Stimulated activated naive CD8-positive, alpha-beta T cell treated with anti-CD3 and anti-CD28 coated beads, Interleukin-15, Interleukin-2, amounts not matched to agents 100 ng/mL and 50 ng/mL, for 24 hours (primary cell): ENCODE data around the gene KNTC1.
"Not testable (repeated sequence)": the region's sequence is repeated elsewhere in the genome, so short reads cannot be mapped to it uniquely, and the experiment has no call there.

Experiments
- H3K27ac Mint-ChIP-seq: one replicate; pipeline ENCODE4 v1.8.0; 2021; ENCODE audit warnings: mild to moderate bottlenecking, mixed read lengths
- H3K27me3 Mint-ChIP-seq: one replicate; pipeline ENCODE4 v1.8.0; 2021; ENCODE audit warnings: mixed read lengths
- H3K36me3 Mint-ChIP-seq: one replicate; pipeline ENCODE4 v1.8.0; 2021; ENCODE audit warnings: low read depth, mixed read lengths
- H3K4me1 Mint-ChIP-seq: one replicate; pipeline ENCODE4 v1.8.0; 2021; ENCODE audit warnings: low read depth, mixed read lengths
- H3K4me3 Mint-ChIP-seq: one replicate; pipeline ENCODE4 v1.8.0; 2021; ENCODE audit warnings: mild to moderate bottlenecking, mixed read lengths
- H3K9me3 Mint-ChIP-seq: one replicate; pipeline ENCODE4 v1.8.0; 2021; ENCODE audit warnings: mixed read lengths

The KNTC1 gene

DNA sequence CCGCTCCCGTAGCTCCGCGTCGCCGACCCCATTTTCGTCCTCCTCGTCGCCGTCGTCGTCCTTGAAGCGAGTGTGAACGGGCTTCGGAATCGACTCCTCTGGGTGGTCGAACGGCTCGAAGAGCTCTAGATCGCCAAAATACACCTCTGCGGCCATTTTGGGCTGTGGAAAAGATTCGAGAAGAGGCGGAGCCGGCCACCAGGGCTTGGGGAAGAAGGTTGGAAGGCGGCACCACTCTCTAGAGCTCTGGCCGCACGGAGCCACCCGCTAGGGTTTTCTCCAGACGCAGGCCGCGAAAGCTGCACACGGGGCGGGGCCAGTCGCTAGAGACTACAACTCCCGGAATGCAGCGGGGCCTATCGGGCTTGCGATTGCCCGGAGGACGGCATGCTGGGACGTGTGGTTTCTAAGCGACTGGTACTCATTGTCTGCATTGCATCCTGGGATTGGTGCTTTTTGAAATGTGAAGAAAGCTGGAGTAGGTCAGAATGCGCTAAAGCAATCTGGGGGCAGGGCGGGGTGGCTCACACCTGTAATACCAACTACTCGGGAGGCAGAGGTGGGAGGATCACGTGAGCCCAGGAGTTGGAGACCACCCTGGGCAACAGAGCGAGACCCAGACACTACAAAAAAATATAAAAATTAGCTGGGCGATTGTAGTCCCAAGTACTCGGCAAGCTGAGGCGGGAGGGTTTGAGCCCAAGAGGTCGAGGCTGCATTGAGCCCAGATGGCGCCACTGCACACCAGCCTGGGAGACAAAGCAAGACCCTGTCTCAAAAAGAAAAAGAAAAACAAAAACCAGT is 26.2 kb upstream of the KNTC1 start, which contains the start of gene ZCCHC8:
Gene ZCCHC8 (minus strand): TSS at position 248 of the 804 bp plus-strand sequence. CDS start 92 bp downstream, at position 156.
- Mint-ChIP-seq H3K9me3 (no peaks in the 10 kb centered on the region), H3K4me3 (peak within 1 kb of the TSS; percentile 99), H3K27me3 (no peaks in the 10 kb centered on the region), H3K27ac (peak within 1 kb of the TSS; percentile 96), H3K36me3 (peaks cover 43% of the 10 kb centered on the region), H3K4me1 (peaks cover 39% of the 10 kb centered on the region)

- H3K27me3 Mint-ChIP-seq: no peaks in the 10 kb centered on the region
- peak overlapping the region; percentile 96 for H3K27ac Mint-ChIP-seq
- H3K4me3 Mint-ChIP-seq: peak overlapping the region; percentile 99
- H3K9me3 Mint-ChIP-seq: no peaks in the 10 kb centered on the region
- peaks cover 38% of the 10 kb centered on the region for H3K4me1 Mint-ChIP-seq
- peaks cover 48% of the 10 kb centered on the region for H3K36me3 Mint-ChIP-seq
Measured at GRCh38 chr12:122501489-122501989, 25.5 kb upstream of the KNTC1 start.

GRCh38 chr12:122503147-122503751 is 23.8 kb upstream of the KNTC1 start:
- peaks cover 31% of the 10 kb centered on the region for H3K4me1 Mint-ChIP-seq
- H3K9me3 Mint-ChIP-seq: no peaks in the 10 kb centered on the region
- no peaks in the 10 kb centered on the region for H3K27me3 Mint-ChIP-seq
- H3K27ac Mint-ChIP-seq: no peak overlapping the region
- peaks cover 58% of the 10 kb centered on the region for H3K36me3 Mint-ChIP-seq
- H3K4me3 Mint-ChIP-seq: no peak overlapping the region

- Mint-ChIP-seq H3K27ac (no peak overlapping the region), H3K4me3 (no peak overlapping the region), H3K27me3 (no peaks in the 10 kb centered on the region), H3K36me3 (peaks cover 60% of the 10 kb centered on the region), H3K9me3 (no peaks in the 10 kb centered on the region), H3K4me1 (peaks cover 25% of the 10 kb centered on the region)
Measured at GRCh38 chr12:122503783-122504590, 23.1 kb upstream of the KNTC1 start.

- H3K4me3 Mint-ChIP-seq: no peak overlapping the region
- H3K27ac Mint-ChIP-seq: no peak overlapping the region
- H3K4me1 Mint-ChIP-seq: peaks cover 16% of the 10 kb centered on the region
- H3K9me3 Mint-ChIP-seq: no peaks in the 10 kb centered on the region
- no peaks in the 10 kb centered on the region for H3K27me3 Mint-ChIP-seq
- peaks cover 72% of the 10 kb centered on the region for H3K36me3 Mint-ChIP-seq
Measured at GRCh38 chr12:122505419-122506051, 21.5 kb upstream of the KNTC1 start.

- Mint-ChIP-seq H3K9me3 (no peaks in the 10 kb centered on the region), H3K27me3 (no peaks in the 10 kb centered on the region), H3K36me3 (peaks cover 80% of the 10 kb centered on the region), H3K27ac (no peak overlapping the region), H3K4me3 (no peak overlapping the region), H3K4me1 (peaks cover 9% of the 10 kb centered on the region)
Measured at GRCh38 chr12:122506393-122506938, 20.6 kb upstream of the KNTC1 start.

- peaks cover 83% of the 10 kb centered on the region for H3K36me3 Mint-ChIP-seq
- H3K9me3 Mint-ChIP-seq: no peaks in the 10 kb centered on the region
- no peak overlapping the region for H3K4me3 Mint-ChIP-seq
- H3K27ac Mint-ChIP-seq: no peak overlapping the region
- H3K4me1 Mint-ChIP-seq: no peaks in the 10 kb centered on the region
- H3K27me3 Mint-ChIP-seq: no peaks in the 10 kb centered on the region
Measured at GRCh38 chr12:122508163-122508562, 18.9 kb upstream of the KNTC1 start.

DNA sequence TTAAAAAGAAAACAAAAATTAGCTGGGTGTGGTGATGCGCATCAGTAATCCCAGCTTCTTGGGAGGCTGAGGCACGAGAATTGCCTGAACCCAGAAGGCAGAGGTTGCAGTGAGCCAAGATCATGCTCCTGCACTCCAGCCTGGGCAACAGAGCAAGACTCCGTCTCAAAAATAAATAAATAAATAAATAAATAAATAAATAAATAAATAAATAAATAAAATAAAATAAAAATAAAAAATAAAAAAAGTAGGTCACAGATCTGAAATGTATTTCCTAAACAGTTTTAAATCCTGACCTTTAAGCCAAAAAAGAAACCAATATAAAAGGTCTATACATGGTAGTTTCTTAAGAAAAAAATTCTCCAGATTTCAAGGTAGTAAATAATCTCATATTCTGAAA is 14.0 kb upstream of the KNTC1 start:
- H3K9me3 Mint-ChIP-seq, H3K27me3 Mint-ChIP-seq, H3K4me3 Mint-ChIP-seq, H3K4me1 Mint-ChIP-seq, H3K27ac Mint-ChIP-seq: not testable (repeated sequence)
- peaks cover 93% of the 10 kb centered on the region for H3K36me3 Mint-ChIP-seq

DNA sequence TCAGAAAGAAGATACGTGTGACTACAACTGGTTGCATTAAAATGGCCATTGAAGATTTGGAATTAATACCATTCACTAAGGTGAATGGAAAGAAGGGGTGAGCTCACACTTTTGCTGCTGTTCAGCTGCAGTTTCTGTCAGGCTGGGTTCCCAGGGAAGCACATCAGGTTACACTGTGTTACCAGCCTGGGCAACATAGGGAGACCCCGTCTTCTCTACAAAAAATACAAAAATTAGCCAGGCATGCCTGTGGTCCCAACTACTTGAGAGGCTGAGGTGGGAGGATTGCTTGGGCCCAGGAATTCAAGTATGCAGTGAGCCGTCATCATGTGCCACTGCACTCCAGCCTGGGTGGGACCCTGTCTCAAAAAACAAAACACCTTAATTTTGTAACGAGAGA is 13.4 kb upstream of the KNTC1 start:
- Mint-ChIP-seq H3K27ac (peak overlapping the region; percentile 36), H3K27me3 (no peaks in the 10 kb centered on the region), H3K36me3 (peaks cover 91% of the 10 kb centered on the region), H3K9me3 (no peaks in the 10 kb centered on the region), H3K4me1 (peaks cover 9% of the 10 kb centered on the region), H3K4me3 (no peak overlapping the region)

DNA sequence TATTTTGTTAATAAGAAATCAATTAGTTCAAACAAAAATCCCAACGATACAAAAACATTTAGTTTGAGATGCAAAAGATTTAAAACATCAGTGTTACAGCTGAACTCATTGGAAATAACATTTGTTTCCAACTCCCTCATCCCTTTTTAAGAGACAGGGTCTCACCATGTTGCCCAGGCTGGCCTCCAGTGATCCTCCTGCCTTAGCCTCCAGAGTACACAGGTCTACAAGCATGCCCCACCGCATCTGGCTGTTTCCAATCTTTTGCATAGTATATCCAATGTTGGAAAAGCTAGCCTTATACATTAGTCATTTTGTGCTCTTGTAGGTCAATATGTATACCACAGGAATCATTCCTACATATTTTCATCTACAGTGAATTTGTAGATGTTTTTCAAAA is 11.8 kb upstream of the KNTC1 start:
- H3K27ac Mint-ChIP-seq: no peak overlapping the region

GRCh38 chr12:122516544-122517361 is 10.3 kb upstream of the KNTC1 start:
- peaks cover 92% of the 10 kb centered on the region for H3K36me3 Mint-ChIP-seq
- no peaks in the 10 kb centered on the region for H3K9me3 Mint-ChIP-seq
- peaks cover 32% of the 10 kb centered on the region for H3K4me1 Mint-ChIP-seq
- H3K27ac Mint-ChIP-seq: no peak overlapping the region
- H3K4me3 Mint-ChIP-seq: no peak overlapping the region
- H3K27me3 Mint-ChIP-seq: no peaks in the 10 kb centered on the region

More for the DNA sequence above, 11.8 kb upstream of the KNTC1 start:
- Mint-ChIP-seq H3K4me3 (no peak overlapping the region), H3K9me3 (no peaks in the 10 kb centered on the region), H3K4me1 (peaks cover 23% of the 10 kb centered on the region), H3K36me3 (peaks cover 90% of the 10 kb centered on the region), H3K27me3 (no peaks in the 10 kb centered on the region)

GRCh38 chr12:122517877-122518276 is 9.2 kb upstream of the KNTC1 start:
- Mint-ChIP-seq H3K36me3 (peaks cover 88% of the 10 kb centered on the region), H3K27ac (peak overlapping the region; percentile 52), H3K9me3 (no peaks in the 10 kb centered on the region), H3K4me1 (peaks cover 43% of the 10 kb centered on the region), H3K27me3 (no peaks in the 10 kb centered on the region), H3K4me3 (no peak overlapping the region)

DNA sequence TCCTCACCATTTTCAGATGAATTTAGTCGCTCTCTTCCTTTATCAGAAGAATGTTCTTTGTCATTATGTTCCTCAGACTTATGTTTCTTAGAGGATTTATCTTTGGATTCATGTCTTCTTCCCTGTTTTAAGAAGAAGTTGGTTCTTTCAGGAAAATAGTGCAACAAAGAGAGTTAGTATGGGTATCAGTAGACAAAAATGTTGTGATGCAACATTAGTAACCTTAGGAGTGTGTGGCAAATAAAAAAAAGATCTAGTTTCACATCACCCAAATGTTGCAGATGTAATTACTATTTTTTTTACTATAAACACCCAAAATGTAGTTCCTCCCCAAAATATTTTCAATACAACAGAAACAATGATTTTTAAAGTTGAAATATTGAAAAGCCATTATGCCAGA is 8.1 kb upstream of the KNTC1 start:
- H3K9me3 Mint-ChIP-seq: no peaks in the 10 kb centered on the region
- H3K27ac Mint-ChIP-seq: peak overlapping the region; percentile 32
- peaks cover 89% of the 10 kb centered on the region for H3K36me3 Mint-ChIP-seq
- H3K27me3 Mint-ChIP-seq: no peaks in the 10 kb centered on the region
- no peak overlapping the region for H3K4me3 Mint-ChIP-seq
- peaks cover 53% of the 10 kb centered on the region for H3K4me1 Mint-ChIP-seq
